GM12891 (cell line): ENCODE data around the gene MICAL3.

Experiments
- PAX5 ChIP-seq: IDR thresholded peaks from 2 replicates; pipeline ENCODE4 v1.6.1; 2011; ENCODE audit warnings: low read length, moderate library complexity, mild to moderate bottlenecking; ENCODE audit not compliant: insufficient read depth, severe bottlenecking
- POLR2A ChIP-seq: IDR thresholded peaks from 2 replicates; pipeline ENCODE4 v1.6.1; 2011; ENCODE audit warnings: low read depth, low read length, control low read depth
- POLR2AphosphoS5 ChIP-seq: IDR thresholded peaks from 2 replicates; pipeline ENCODE4 v1.6.1; 2011; ENCODE audit warnings: low read depth, low read length, control low read depth
- SPI1 ChIP-seq: IDR thresholded peaks from 2 replicates; pipeline ENCODE4 v1.6.1; 2011; ENCODE audit warnings: low read depth, low read length, control low read depth
- TAF1 ChIP-seq: IDR thresholded peaks from 2 replicates; pipeline ENCODE4 v1.6.1; 2011; ENCODE audit warnings: low read depth, low read length, control low read depth

GRCh38 chr22:18070041-18070440 lies 45.7 kb upstream of the MICAL3 start:
- TF ChIP-seq PAX5 (no peak), POLR2AphosphoS5 (no peak), POLR2A (no peak), TAF1 (no peak), SPI1 (no peak)
